ENCODE measurements around the gene SPATS2L. TPM values are rescaled to one million over a fixed set of nuclear protein-coding genes. Genes with fewer than 3 reads are reported as not detected.

The SPATS2L gene
- total and polyA plus RNA-seq, 2 of the 13 experiments (the other 11 are each of a cell fraction or from before 2014, with no cell fraction given) = 154 to 212 TPM

GRCh38 chr2:200306196-200306930, at the start of gene SPATS2L (continued):
- no peak for TF ChIP-seq ZC3H13 (CRISPR knock-in tag; IDR thresholded peaks at IDR 0.05)
- peak; percentile 74 for TF ChIP-seq KAT8 (CRISPR knock-in tag; IDR thresholded peaks at IDR 0.05)
- no peak for TF ChIP-seq ZNF292 (CRISPR knock-in tag; IDR thresholded peaks at IDR 0.05; ENCODE audit: borderline replicate concordance, low read depth)
- peak; percentile 70; the same call in 1 of the 2 replicates for TF ChIP-seq AKAP8 (CRISPR knock-in tag; IDR thresholded peaks at IDR 0.05)
- no peak for TF ChIP-seq RARG (CRISPR knock-in tag; IDR thresholded peaks at IDR 0.05; ENCODE audit: low read depth)
- TF ChIP-seq TGIF2 (CRISPR knock-in tag; IDR thresholded peaks at IDR 0.05) = peak; percentile 90
- TF ChIP-seq CEBPG (CRISPR knock-in tag; IDR thresholded peaks at IDR 0.05) = peak; percentile 86
- peak; percentile 77; the same call in 1 of the 2 replicates for TF ChIP-seq TFDP1 (CRISPR knock-in tag; IDR thresholded peaks at IDR 0.05; ENCODE audit: borderline replicate concordance)
- TF ChIP-seq RARA (CRISPR knock-in tag; IDR thresholded peaks at IDR 0.05) = 0 out of 2 replicates have a peak, but pooled peaks have one; percentile 41
- no peak for TF ChIP-seq ZNF567 (CRISPR knock-in tag; IDR thresholded peaks at IDR 0.05; ENCODE audit: borderline replicate concordance)
- no peak for TF ChIP-seq ZNF781 (CRISPR knock-in tag; IDR thresholded peaks at IDR 0.05; ENCODE audit: borderline replicate concordance, not compliant biosample characterization)
- TF ChIP-seq ARID2 (CRISPR knock-in tag; IDR thresholded peaks at IDR 0.05; ENCODE audit: borderline replicate concordance) = 0 out of 2 replicates have a peak, but pooled peaks have one; percentile 57
- TF ChIP-seq GABPB1 (CRISPR knock-in tag; IDR thresholded peaks at IDR 0.05) = peak; percentile 52
- no peak for TF ChIP-seq ZNF143 (CRISPR knock-in tag; IDR thresholded peaks at IDR 0.05)
- TF ChIP-seq PAWR (CRISPR knock-in tag; IDR thresholded peaks at IDR 0.05; ENCODE audit: borderline replicate concordance) = no peak
- peak; percentile 55 for TF ChIP-seq TEAD3 (CRISPR knock-in tag; optimal IDR thresholded peaks at IDR 0.05; ENCODE audit: borderline replicate concordance)
- TF ChIP-seq ZNF24 (IDR thresholded peaks at IDR 0.05) = no peak
- TF ChIP-seq MAZ (IDR thresholded peaks at IDR 0.05; ENCODE audit: borderline replicate concordance, low read depth, low read length) = peak; percentile 39
- TF ChIP-seq MAZ (CRISPR knock-in tag; IDR thresholded peaks at IDR 0.05; ENCODE audit: low read depth) = peak; percentile 65
- TF ChIP-seq, protein P1, sequence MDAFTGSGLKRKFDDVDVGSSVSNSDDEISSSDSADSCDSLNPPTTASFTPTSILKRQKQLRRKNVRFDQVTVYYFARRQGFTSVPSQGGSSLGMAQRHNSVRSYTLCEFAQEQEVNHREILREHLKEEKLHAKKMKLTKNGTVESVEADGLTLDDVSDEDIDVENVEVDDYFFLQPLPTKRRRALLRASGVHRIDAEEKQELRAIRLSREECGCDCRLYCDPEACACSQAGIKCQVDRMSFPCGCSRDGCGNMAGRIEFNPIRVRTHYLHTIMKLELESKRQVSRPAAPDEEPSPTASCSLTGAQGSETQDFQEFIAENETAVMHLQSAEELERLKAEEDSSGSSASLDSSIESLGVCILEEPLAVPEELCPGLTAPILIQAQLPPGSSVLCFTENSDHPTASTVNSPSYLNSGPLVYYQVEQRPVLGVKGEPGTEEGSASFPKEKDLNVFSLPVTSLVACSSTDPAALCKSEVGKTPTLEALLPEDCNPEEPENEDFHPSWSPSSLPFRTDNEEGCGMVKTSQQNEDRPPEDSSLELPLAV (CRISPR knock-in tag; conservative IDR thresholded peaks at IDR 0.05; ENCODE audit: low read depth) = no peak
- TF ChIP-seq CCDC6 (CRISPR knock-in tag; IDR thresholded peaks at IDR 0.05) = peak; percentile 78; the same call in 1 of the 2 replicates
- TF ChIP-seq SNAPC2 (CRISPR knock-in tag; IDR thresholded peaks at IDR 0.05) = no peak
- peak; percentile 90; the same call in 1 of the 2 replicates for TF ChIP-seq MYNN (CRISPR knock-in tag; IDR thresholded peaks at IDR 0.05; ENCODE audit: low read depth)
- TF ChIP-seq TMF1 (CRISPR knock-in tag; IDR thresholded peaks at IDR 0.05; ENCODE audit: low read depth) = peak; percentile 22; the same call in 1 of the 2 replicates
- peak; percentile 72; the same call in 1 of the 2 replicates for TF ChIP-seq RORA (CRISPR knock-in tag; IDR thresholded peaks at IDR 0.05)
- no peak for TF ChIP-seq ZFP1 (CRISPR knock-in tag; IDR thresholded peaks at IDR 0.05)
- no peak for TF ChIP-seq PCBP2 (optimal IDR thresholded peaks at IDR 0.05; ENCODE audit: low read depth, low read length, poor library complexity, severe bottlenecking)
- peak; percentile 71; the same call in 1 of the 2 replicates for TF ChIP-seq ATF7-NPFF (CRISPR knock-in tag; IDR thresholded peaks at IDR 0.05; ENCODE audit: low read depth)
- TF ChIP-seq IKZF4 (CRISPR knock-in tag; IDR thresholded peaks at IDR 0.05; ENCODE audit: borderline replicate concordance, low read depth, not compliant biosample characterization) = no peak
- TF ChIP-seq PHF5A (CRISPR knock-in tag; IDR thresholded peaks at IDR 0.05; ENCODE audit: low read depth, unreplicated experiment) = no peak
